Right renal cortex interstitium (tissue), 3 donors: ENCODE measurements around the gene SLC7A10. TPM values are rescaled to one million over a fixed set of nuclear protein-coding genes. Genes with fewer than 3 reads are reported as not detected.
A peak's percentile ranks its signal among the peaks of the same experiment; 100 is the strongest.
"Not testable (repeated sequence)": the region's sequence is repeated elsewhere in the genome, so short reads cannot be mapped to it uniquely, and the experiment has no call there.

Experiments
- DNase-seq, 3 donors: peaks; one replicate each; pipeline ENCODE4 v3.0.0-alpha.2; 2013; ENCODE audit warnings: low read depth in 3 of 3, low spot score in 2 of 3
- polyA plus RNA-seq, 3 donors: library from polyadenylated mRNA; unstranded; fragments of 120-200 nt; gene quantifications; one replicate each; pipeline ENCODE4 v1.2.1, GENCODE V29; 2013; ENCODE audit not compliant: insufficient read length in 3 of 3

Gene SLC7A10
- polyA plus RNA-seq, 3 donors, result 0.10 to 0.34 (median 0.12) TPM

GRCh38 chr19:33239223-33239975, 13.7 kb upstream of the SLC7A10 start:
- DNase-seq, result no peak

GRCh38 chr19:33238481-33239149, 13.0 kb upstream of the SLC7A10 start:
- no peak for DNase-seq

- no peak for DNase-seq
Measured at GRCh38 chr19:33236696-33237390, 11.2 kb upstream of the SLC7A10 start.

GRCh38 chr19:33235996-33236350, 10.3 kb upstream of the SLC7A10 start:
- no peak for DNase-seq

- peak in 1 of 3 donors; percentile 33 for DNase-seq
Measured at GRCh38 chr19:33235269-33235995, 9.8 kb upstream of the SLC7A10 start.

- no peak for DNase-seq
Measured at GRCh38 chr19:33234736-33235135, 9.1 kb upstream of the SLC7A10 start.

GRCh38 chr19:33234092-33234491, 8.4 kb upstream of the SLC7A10 start:
- DNase-seq, result no peak

GRCh38 chr19:33233056-33233873, 7.6 kb upstream of the SLC7A10 start:
- no peak for DNase-seq

GRCh38 chr19:33232656-33233055, 7.0 kb upstream of the SLC7A10 start:
- no peak for DNase-seq

GRCh38 chr19:33231511-33231910, 5.9 kb upstream of the SLC7A10 start:
- no peak for DNase-seq

GRCh38 chr19:33229962-33230361, 4.3 kb upstream of the SLC7A10 start:
- DNase-seq, result no peak

GRCh38 chr19:33227870-33228599, 2.4 kb upstream of the SLC7A10 start:
- DNase-seq, result no peak

- no peak for DNase-seq
Measured at GRCh38 chr19:33227242-33227650, 1.6 kb upstream of the SLC7A10 start.

GRCh38 chr19:33226550-33227241, 1.0 kb upstream of the SLC7A10 start:
- no peak for DNase-seq

- DNase-seq, result no peak
Measured at GRCh38 chr19:33224694-33225457, 774 bp downstream of the SLC7A10 start.

GRCh38 chr19:33222255-33222654, 3.4 kb downstream of the SLC7A10 start:
- DNase-seq, result not testable (repeated sequence)

- no peak for DNase-seq
Measured at GRCh38 chr19:33221638-33222037, 4.0 kb downstream of the SLC7A10 start.

GRCh38 chr19:33220735-33221134, 4.9 kb downstream of the SLC7A10 start:
- DNase-seq, result no peak
